Measurements from ENCODE around the gene KIAA1549. TPM values are rescaled to one million over a fixed set of nuclear protein-coding genes. Genes with fewer than 3 reads are reported as not detected.
"Not testable (repeated sequence)": the region's sequence is repeated elsewhere in the genome, so short reads cannot be mapped to it uniquely, and the experiment has no call there.

Gene KIAA1549
- polyA plus RNA-seq, 1 donor (not counting 4 experiments of a cell fraction or from before 2014, with no cell fraction given), result 1.1 TPM

GRCh38 chr7:138978541-138979184 is 2.5 kb downstream of the KIAA1549 start:
- H3K36me3 ChIP-seq (ENCODE audit: control insufficient read depth in 2 of 2, extremely low read depth in 1 of 2, insufficient read depth in 2 of 2, low read length in 2 of 2), result no peaks in the 10 kb centered on the region
- dilution Hi-C loops (cut with MboI; ENCODE audit: extremely low pct_ligation_motif_present, low sequenced_read_pairs), result no loop called here
- DNase-seq (ENCODE audit: low read depth, low spot score) (no peak), FAIRE-seq (no peak)
- peaks cover 14% of the 10 kb centered on the region for H3K4me1 ChIP-seq (ENCODE audit: control insufficient read depth, extremely low read depth, insufficient read depth, low read length)
- H3K79me2 ChIP-seq (ENCODE audit: control insufficient read depth, insufficient read depth, low read length), result no peaks in the 10 kb centered on the region
- no peaks in the 10 kb centered on the region for H4K20me1 ChIP-seq (ENCODE audit: control insufficient read depth, extremely low read depth, insufficient read depth, low read length)
- H3K9me1 ChIP-seq (ENCODE audit: control insufficient read depth, extremely low read depth, insufficient read depth, low read length), result no peaks in the 10 kb centered on the region
- H3K27me3 ChIP-seq (ENCODE audit: control insufficient read depth, extremely low read depth, insufficient read depth, low read length), result peaks cover 2% of the 10 kb centered on the region
- no peak for TF ChIP-seq EZH2 (IDR thresholded peaks at IDR 0.05; ENCODE audit: low read length)
- TF ChIP-seq, protein P1, sequence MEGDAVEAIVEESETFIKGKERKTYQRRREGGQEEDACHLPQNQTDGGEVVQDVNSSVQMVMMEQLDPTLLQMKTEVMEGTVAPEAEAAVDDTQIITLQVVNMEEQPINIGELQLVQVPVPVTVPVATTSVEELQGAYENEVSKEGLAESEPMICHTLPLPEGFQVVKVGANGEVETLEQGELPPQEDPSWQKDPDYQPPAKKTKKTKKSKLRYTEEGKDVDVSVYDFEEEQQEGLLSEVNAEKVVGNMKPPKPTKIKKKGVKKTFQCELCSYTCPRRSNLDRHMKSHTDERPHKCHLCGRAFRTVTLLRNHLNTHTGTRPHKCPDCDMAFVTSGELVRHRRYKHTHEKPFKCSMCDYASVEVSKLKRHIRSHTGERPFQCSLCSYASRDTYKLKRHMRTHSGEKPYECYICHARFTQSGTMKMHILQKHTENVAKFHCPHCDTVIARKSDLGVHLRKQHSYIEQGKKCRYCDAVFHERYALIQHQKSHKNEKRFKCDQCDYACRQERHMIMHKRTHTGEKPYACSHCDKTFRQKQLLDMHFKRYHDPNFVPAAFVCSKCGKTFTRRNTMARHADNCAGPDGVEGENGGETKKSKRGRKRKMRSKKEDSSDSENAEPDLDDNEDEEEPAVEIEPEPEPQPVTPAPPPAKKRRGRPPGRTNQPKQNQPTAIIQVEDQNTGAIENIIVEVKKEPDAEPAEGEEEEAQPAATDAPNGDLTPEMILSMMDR (optimal IDR thresholded peaks at IDR 0.05 in 1 of 3, IDR thresholded peaks at IDR 0.05 in 1 of 3, conservative IDR thresholded peaks at IDR 0.05 in 1 of 3; ENCODE audit: extremely low read depth in 1 of 3, insufficient read depth in 2 of 3, low read length in 3 of 3), result no peak
- no peak overlapping the region for H2AFZ ChIP-seq (ENCODE audit: control insufficient read depth, low read length)
- H3K9me3 ChIP-seq (ENCODE audit: control insufficient read depth, low read depth, low read length), result no peaks in the 10 kb centered on the region
- H3K27ac ChIP-seq (ENCODE audit: control insufficient read depth, insufficient read depth, low read length), result no peak overlapping the region
- H3K4me3 ChIP-seq (ENCODE audit: control insufficient read depth in 2 of 3, extremely low read depth in 1 of 3, insufficient read depth in 2 of 3, low read depth in 1 of 3, low read length in 3 of 3), result no peak overlapping the region
- no peak overlapping the region for H3K9ac ChIP-seq (ENCODE audit: control insufficient read depth, extremely low read depth, insufficient read depth, low read length)
- no peak overlapping the region for H3K4me2 ChIP-seq (ENCODE audit: control insufficient read depth, extremely low read depth, insufficient read depth, low read depth, low read length)

DNA sequence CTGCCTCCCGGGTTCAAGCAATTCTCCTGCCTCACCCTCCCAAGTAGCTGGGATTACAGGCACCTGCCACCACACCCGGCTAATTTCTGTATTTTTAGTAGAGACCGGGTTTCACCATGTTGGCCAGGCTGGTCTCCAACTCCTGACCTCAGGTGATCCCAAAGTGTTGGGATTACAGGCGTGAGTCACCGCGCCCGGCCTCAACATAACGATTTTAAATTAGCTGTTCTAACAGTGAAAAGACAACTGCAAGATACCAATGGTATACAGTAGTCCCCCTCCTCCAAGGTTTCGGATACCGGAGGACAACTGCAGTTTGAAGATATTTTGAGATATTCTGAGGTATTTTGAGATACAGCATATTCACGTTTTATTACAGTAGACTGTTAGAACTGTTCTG is 5.0 kb downstream of the KIAA1549 start:
- dilution Hi-C loops (cut with MboI; ENCODE audit: extremely low pct_ligation_motif_present, low sequenced_read_pairs); H4K20me1 ChIP-seq (ENCODE audit: control insufficient read depth, extremely low read depth, insufficient read depth, low read length); H3K4me2 ChIP-seq (ENCODE audit: control insufficient read depth, extremely low read depth, insufficient read depth, low read depth, low read length); FAIRE-seq; H2AFZ ChIP-seq (ENCODE audit: control insufficient read depth, low read length); H3K36me3 ChIP-seq (ENCODE audit: control insufficient read depth in 2 of 2, extremely low read depth in 1 of 2, insufficient read depth in 2 of 2, low read length in 2 of 2); H3K9me3 ChIP-seq (ENCODE audit: control insufficient read depth, low read depth, low read length); H3K4me1 ChIP-seq (ENCODE audit: control insufficient read depth, extremely low read depth, insufficient read depth, low read length); DNase-seq (ENCODE audit: low read depth, low spot score); H3K79me2 ChIP-seq (ENCODE audit: control insufficient read depth, insufficient read depth, low read length); H3K9ac ChIP-seq (ENCODE audit: control insufficient read depth, extremely low read depth, insufficient read depth, low read length); H3K4me3 ChIP-seq (ENCODE audit: control insufficient read depth in 2 of 3, extremely low read depth in 1 of 3, insufficient read depth in 2 of 3, low read depth in 1 of 3, low read length in 3 of 3); H3K27ac ChIP-seq (ENCODE audit: control insufficient read depth, insufficient read depth, low read length); H3K27me3 ChIP-seq (ENCODE audit: control insufficient read depth, extremely low read depth, insufficient read depth, low read length); H3K9me1 ChIP-seq (ENCODE audit: control insufficient read depth, extremely low read depth, insufficient read depth, low read length): not testable (repeated sequence)

Measured in keratinocyte (primary cell).